ENCODE measurements around the gene SLC9A8.
"Not testable (repeated sequence)": the region's sequence is repeated elsewhere in the genome, so short reads cannot be mapped to it uniquely, and the experiment has no call there.

SLC9A8 gene

DNA sequence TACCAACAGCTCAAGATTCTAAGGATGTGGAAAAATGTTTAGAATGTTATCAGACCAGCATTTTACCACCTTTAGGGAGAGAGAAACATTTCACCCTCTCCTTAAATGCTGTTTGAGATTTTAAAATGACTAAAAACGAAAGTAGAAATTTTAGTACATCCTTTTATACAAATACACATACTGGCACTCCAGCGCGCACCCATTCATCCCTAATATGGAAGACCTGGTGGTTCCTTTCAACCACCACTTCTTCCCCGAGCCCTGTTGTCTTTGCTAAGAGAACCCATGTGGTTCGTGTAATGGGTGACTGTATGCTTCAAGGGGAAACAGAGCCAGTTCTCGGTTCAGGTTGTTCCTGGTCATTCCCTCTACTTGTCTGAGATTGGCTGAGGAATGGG lies 81.4 kb downstream of the SLC9A8 start:
- DNase-seq (ENCODE audit: low spot score) = no peak

GRCh38 chr20:49895474-49896093 lies 83.0 kb downstream of the SLC9A8 start:
- not testable (repeated sequence) for DNase-seq (ENCODE audit: low spot score)

- DNase-seq (ENCODE audit: low spot score) = no peak
Observed at GRCh38 chr20:49896204-49896603, 83.6 kb downstream of the SLC9A8 start.

GRCh38 chr20:49899541-49900383 lies 87.1 kb downstream of the SLC9A8 start:
- no peak for DNase-seq (ENCODE audit: low spot score)

GRCh38 chr20:49901588-49901987 lies 89.0 kb downstream of the SLC9A8 start:
- DNase-seq (ENCODE audit: low spot score) = no peak

GRCh38 chr20:49904440-49905214 lies 92.0 kb downstream of the SLC9A8 start:
- no peak for DNase-seq (ENCODE audit: low spot score)

- no peak for DNase-seq (ENCODE audit: low spot score)
Observed at GRCh38 chr20:49905415-49906091, 92.9 kb downstream of the SLC9A8 start.

DNA sequence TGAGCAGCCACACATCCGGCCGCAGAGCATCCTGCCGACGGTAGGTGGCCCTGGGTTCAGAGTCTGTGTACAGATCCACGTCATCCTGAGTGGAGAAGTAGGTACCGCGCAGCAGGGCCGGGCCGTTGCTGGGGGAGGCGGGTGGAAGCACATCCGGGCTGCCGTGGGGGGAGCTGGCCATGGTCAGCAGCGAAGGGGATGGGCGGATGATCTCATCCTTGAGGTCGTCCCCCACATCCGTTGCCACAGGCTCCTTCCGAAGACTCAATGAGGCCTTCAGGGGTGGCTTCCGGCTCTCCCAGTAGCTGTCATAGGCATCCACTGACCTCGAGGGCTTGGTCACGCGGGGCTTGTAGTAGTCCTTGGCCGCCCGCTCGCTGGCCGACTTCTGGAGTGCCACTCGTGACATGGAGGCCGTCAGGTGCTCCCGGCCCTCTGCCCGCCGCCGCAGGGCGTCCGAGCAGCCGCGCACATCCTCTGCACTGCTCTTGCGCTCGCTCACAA lies 93.5 kb downstream of the SLC9A8 start:
- DNase-seq (ENCODE audit: low spot score) = no peak

- DNase-seq (ENCODE audit: low spot score) = no peak
Observed at GRCh38 chr20:49906615-49907154, 94.1 kb downstream of the SLC9A8 start.

DNA sequence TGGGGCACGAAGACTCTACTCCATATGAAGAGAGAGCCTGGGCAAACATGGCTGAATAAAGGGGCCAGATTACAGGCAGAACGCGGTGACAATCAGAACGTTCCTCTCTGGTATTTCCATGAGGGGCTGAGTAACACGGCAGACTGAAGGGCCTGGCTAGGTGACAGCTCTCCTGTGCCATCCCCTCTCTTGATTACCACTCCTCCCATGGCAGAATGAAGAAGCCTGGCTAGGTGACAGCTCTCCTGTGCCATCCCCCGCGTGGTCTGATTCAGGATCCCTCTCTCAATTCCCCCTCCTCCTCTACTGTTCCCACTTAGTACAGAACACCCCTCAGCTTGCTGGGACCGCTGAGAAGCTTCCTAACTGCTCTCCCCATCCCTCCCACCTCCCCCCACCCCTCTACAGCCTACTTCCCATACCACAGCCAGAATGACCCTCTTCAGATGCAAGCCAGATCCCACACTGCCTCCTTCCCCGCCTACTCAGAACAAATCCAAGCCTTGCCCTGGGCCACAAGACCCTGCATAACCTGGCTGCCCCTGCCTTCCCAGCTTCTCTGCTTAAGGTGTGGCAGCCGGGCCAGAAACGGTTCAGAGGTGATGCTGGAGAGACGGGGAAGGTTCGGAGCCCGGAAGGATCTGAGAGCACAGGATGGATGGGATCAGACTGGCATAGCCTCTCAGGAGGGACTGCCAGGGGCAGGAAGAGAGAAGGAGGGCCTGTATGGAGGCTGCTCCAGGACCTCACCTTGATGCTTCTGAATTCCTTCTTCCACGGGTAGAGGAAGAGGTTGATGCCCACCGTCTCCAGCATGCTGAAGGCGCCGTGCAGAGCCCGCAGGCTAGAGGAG lies 95.0 kb downstream of the SLC9A8 start:
- DNase-seq (ENCODE audit: low spot score) = no peak

DNA sequence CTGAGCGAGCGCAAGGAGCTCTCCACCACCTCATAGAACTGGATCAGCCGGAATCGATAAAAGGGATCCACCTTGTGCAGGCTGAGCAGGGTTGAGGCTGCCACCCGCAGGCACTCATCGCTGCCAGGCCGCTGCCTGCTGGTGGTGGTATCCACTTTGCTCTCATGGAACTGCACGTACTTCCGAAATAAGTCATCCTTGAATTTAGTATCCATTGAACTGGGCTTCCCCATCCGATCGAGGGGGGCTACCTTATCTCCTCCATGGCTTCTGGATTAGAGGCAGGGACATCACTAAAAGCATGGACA lies 95.6 kb downstream of the SLC9A8 start:
- no peak for DNase-seq (ENCODE audit: low spot score)

- no peak for DNase-seq (ENCODE audit: low spot score)
Observed at GRCh38 chr20:49909499-49910339, 97.1 kb downstream of the SLC9A8 start.

- DNase-seq (ENCODE audit: low spot score) = no peak
Observed at GRCh38 chr20:49910340-49910706, 97.7 kb downstream of the SLC9A8 start.

DNA sequence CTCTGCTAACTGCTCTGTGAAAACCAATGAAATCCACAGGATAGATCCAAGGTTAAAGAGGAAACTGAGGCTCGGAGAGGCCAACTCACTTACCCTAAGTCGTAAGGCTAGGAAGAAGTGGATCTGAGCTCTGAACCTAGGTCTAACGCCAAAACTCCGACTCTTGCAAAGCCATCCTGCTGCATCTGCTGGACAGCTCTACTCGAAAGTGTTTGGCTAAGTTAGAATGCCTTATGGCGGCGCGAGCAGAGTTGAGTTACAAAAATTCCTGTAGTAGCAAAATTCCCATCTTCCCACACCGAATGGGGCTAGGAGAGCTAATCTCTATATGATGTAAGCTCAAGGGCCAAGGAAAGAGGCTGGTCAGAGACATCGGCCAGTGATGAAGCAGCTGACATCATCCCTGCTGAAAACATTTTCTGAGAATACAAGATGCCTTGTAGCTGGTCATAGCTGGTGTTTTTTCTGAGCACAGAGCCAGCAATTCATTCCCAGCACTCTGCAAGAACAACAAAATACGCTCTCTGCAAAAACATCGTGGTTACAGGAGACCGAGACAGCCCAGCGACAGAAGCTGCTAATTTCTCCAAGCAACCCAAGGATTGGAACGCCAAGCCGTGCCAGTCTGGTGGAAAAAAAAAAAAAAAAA lies 100.9 kb downstream of the SLC9A8 start:
- no peak for DNase-seq (ENCODE audit: low spot score)

DNA sequence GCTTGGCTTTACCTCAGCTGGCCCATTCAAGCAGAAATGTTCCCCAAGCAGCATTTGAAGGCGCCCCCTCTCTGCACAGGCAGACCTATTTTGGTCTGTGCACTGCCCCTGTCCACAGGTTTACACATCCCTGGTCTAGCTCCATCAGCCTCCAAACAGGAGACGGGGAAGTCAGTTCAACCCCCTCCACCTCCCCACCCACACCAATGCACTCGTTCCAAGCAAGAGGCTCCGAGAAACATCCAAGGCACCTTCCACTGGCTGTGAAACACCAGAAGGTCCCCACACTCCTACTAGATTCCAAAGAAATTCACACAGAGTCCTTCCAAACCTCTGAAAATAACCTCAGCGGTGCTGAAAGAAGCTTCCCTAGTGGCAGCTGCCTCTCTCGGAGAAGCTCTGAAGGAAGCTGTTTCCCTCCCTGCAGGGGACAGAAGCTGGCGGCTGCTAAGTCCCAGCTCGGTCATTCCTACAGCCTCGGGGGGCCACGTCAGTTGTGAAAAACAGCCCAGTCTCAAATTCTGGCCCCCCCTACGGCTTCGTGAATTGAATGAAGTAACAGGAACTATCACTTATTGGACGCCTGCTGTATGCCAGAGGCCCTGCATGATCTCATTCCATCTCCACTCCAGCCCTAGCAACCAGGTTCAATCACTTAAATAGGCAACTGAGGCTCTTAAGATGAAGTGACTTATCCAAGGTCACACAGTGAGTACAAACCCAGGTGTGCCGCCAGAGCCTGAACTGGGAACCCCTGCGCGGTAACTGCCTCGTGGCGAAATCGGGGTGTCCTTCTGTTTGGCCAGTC lies 101.9 kb downstream of the SLC9A8 start:
- no peak for DNase-seq (ENCODE audit: low spot score)

- DNase-seq (ENCODE audit: low spot score) = no peak
Observed at GRCh38 chr20:49915118-49915379, 102.4 kb downstream of the SLC9A8 start.

DNA sequence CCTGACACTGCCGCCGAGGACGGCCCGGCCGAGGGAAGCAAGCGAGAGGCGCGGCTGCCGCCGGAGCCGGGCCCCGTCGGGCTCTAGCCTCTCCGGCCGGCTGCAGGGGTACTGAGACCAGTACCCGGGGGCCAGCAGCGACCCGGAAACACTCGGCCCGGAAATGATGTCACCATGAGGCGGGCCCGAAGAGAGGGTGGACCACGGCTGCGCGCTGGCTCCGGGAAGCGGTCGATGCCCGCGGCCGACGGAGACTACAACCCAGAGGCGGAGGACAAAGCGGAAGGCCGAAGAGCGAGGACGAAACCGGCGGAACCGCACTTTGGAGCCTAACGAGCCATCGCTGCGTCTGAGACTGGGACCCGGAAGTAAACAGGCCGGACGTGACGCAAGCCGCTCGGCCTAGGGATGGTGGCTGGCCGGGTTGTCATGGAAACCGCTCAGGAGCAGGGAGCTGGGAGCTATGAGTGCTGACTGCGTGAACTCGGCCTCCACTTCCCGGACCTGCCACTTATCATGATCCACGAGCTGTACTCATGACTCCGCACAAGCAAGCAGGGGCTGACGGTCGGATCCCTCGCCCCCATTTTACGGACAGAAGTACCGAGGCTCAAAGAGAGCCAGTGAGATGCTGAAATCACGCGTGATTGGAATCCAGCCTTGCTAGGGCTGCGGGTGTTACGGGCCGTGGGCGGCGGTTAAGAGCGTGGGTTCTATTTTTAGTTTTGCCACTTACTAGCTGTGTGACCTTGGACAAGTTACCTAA lies 102.9 kb downstream of the SLC9A8 start, which contains the start of gene SPATA2:
Gene SPATA2 (minus strand): TSS at position 150 of the 766 bp plus-strand sequence. CDS start 7,039 bp downstream, outside the sequence.
- peak; percentile 88 for DNase-seq (ENCODE audit: low spot score)

Data from CD4-positive, alpha-beta T cell treated with Interleukin-15 for 4 hours (primary cell).